Measurements from ENCODE around the gene KRTAP1-5.
"Not testable (repeated sequence)": the region's sequence is repeated elsewhere in the genome, so short reads cannot be mapped to it uniquely, and the experiment has no call there.

Gene KRTAP1-5

DNA sequence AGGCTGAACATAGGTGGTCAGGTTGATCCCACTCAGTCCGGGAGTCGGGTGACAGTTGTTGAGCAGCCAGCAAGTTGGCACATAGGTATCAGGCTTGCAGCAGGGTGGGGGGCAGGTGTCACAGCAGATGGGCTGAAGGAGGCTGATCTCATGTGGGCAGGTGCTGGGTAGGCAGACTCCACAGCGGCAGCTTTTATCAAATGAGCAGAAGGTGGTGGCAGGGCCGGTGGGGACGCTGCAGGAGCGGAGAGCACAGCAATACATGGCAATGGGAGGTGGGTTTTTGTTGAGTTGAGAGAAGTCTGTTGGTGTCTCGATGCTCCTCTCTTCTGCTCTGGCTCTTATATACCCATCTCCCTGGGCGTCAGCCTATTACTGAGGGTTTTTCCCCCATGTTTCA, 18.2 kb downstream of the KRTAP1-5 start, which contains the start of gene KRTAP3-1:
KRTAP3-1 (minus strand) TSS at position 318 of the 400 bp plus-strand sequence; CDS start at position 264, 54 bp downstream.
- DNase-seq (ENCODE audit: low spot score) (no peak), FAIRE-seq (no peak)

GRCh38 chr17:41004397-41004796, 22.6 kb downstream of the KRTAP1-5 start:
- FAIRE-seq (no peak), DNase-seq (ENCODE audit: low spot score) (no peak)

GRCh38 chr17:41003926-41004325, 23.1 kb downstream of the KRTAP1-5 start:
- no peak for FAIRE-seq
- no peak for DNase-seq (ENCODE audit: low spot score)

DNA sequence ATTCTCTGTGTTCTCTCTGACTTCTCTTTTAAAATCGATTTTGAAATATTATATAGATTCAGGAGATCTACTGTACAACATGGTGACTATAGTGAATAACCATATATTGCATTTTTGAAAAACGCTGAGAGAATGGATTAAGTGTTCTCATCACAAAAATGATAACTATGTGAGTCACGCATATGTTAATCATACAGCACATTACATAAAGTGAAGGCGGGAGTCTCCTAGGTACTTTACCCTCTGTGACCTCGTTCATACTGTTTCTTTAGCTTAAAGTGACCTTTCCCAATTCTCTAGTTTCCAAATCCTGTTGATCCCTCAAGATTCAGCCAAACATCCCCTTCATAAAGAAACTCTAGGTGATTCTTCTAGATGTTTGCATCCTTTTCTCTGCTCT, 24.2 kb downstream of the KRTAP1-5 start:
- no peak for DNase-seq (ENCODE audit: low spot score)
- FAIRE-seq: no peak

- FAIRE-seq: no peak
Observed at GRCh38 chr17:41001795-41002194, 25.2 kb downstream of the KRTAP1-5 start.

GRCh38 chr17:40999563-40999962, 27.4 kb downstream of the KRTAP1-5 start, which contains the start of gene KRTAP3-2:
Gene KRTAP3-2, minus strand, starts transcription at chr17:40999906. Its CDS starts 53 bp downstream, at chr17:40999853.
- not testable (repeated sequence) for FAIRE-seq

More at GRCh38 chr17:41001795-41002194, 25.2 kb downstream of the KRTAP1-5 start:
- DNase-seq (ENCODE audit: low spot score): no peak

DNA sequence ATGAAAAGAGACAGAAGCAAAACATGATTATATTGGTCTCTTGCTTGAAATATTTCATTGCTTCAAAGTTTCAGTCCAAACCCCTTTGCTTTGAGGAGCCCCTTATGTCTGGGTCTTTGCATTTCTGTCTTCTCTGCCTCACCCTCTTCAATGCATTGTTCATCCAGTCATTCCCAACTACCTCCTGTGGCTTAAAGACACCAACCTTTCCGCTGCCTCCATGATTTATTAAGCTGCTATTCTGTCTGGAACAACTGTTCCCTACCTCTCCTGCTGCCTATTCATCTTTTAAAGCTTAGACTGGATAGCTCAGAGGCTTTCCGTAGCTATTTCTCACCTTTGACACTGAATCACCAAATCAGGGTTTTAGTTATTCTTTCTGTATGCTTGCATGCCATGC, 29.6 kb downstream of the KRTAP1-5 start:
- no peak for FAIRE-seq
- no peak for DNase-seq (ENCODE audit: low spot score)

More at GRCh38 chr17:40999563-40999962, 27.4 kb downstream of the KRTAP1-5 start, which contains the start of gene KRTAP3-2:
- not testable (repeated sequence) for DNase-seq (ENCODE audit: low spot score)

GRCh38 chr17:40996829-40997228, 30.2 kb downstream of the KRTAP1-5 start:
- DNase-seq (ENCODE audit: low spot score) (no peak), FAIRE-seq (no peak)

DNA sequence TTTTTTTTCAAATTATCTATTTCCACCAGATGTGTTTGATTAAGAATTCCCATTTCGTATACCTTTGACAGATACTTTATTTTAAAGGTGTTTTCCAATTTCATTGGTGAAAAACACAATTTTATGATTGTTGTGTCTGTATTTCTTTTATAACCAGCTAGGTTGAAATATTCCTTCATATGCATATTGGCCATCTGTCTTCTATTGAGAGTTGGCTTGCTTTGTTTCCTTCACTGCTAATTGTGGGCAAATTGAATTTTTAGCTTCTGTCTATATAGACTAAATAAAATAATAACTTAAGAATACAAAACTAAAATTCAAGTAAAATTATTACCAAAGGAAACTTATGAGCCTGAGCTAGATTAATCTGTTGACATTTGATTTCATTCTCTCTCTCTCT, 31.9 kb downstream of the KRTAP1-5 start:
- no peak for FAIRE-seq
- no peak for DNase-seq (ENCODE audit: low spot score)

- DNase-seq (ENCODE audit: low spot score) (no peak), FAIRE-seq (no peak)
Observed at GRCh38 chr17:40993839-40994238, 33.2 kb downstream of the KRTAP1-5 start, which contains the start of gene KRTAP3-3. Gene KRTAP3-3, minus strand, starts transcription at chr17:40994164. Its CDS starts 67 bp downstream, at chr17:40994097.

DNA sequence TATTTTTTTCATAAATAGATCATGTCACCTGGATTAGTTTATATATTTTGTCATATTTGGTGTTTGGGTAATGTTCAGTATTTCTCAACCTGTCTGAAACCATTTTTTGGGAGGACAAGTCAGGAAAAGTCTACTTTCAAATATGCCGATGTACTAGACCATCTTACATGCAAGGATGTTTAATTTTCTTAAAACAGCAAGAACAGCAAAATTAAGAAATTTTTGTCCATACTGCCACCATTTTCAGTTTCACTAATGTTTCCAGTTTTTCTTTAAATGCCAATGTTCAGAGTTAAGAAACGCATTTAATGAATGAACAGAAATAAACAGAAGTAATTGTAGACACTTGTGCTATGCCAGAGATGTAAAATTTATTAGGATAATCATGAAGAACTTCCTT, 33.9 kb downstream of the KRTAP1-5 start:
- FAIRE-seq: no peak
- DNase-seq (ENCODE audit: low spot score): no peak

- DNase-seq (ENCODE audit: low spot score) (no peak), FAIRE-seq (no peak)
Observed at GRCh38 chr17:40992666-40993065, 34.3 kb downstream of the KRTAP1-5 start.

- FAIRE-seq (no peak), DNase-seq (ENCODE audit: low spot score) (no peak)
Observed at GRCh38 chr17:40986920-40987319, 40.1 kb downstream of the KRTAP1-5 start.

GRCh38 chr17:40984226-40984625, 42.8 kb downstream of the KRTAP1-5 start, which contains the start of gene KRT40:
Gene KRT40, minus strand, starts transcription at chr17:40984326. Its CDS starts 53 bp downstream, at chr17:40984273.
- FAIRE-seq: no peak
- no peak for DNase-seq (ENCODE audit: low spot score)

GRCh38 chr17:40981115-40981514, 45.9 kb downstream of the KRTAP1-5 start:
- FAIRE-seq (no peak), DNase-seq (ENCODE audit: low spot score) (no peak)

GRCh38 chr17:40980596-40980995, 46.4 kb downstream of the KRTAP1-5 start:
- DNase-seq (ENCODE audit: low spot score) (no peak), FAIRE-seq (no peak)

- DNase-seq (ENCODE audit: low spot score): no peak
- no peak for FAIRE-seq
Observed at GRCh38 chr17:40980117-40980516, 46.9 kb downstream of the KRTAP1-5 start.

DNA sequence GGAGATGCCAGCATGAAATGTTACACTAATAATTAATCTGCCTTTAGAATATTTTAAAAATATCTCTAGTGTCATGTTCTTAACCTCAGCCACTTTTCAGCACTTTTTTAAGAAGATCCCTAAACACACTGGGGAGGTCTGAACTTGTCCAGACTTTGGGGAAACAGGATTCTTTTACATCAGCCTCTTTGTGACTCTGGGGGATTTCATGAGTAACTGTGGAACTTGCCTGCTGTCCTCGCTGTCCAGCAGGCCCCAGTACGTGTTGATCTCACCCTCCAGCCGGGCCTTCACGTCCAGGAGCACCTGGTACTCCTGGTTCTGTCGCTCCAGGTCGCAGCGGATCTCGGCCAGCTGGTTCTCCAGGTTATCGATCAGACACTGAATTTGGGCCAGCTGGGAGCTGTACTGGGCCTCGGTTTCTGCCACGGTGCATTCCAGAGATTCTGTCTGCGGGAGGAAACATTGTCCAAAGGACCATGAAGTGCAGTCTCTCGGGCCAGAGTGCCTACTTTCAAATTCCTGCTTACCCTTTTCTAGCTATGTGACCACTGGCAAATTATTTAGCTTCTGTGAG, 48.3 kb downstream of the KRTAP1-5 start:
- FAIRE-seq (no peak), DNase-seq (ENCODE audit: low spot score) (no peak)
